Activated effector memory CD4-positive, alpha-beta T cell treated with anti-CD3 and anti-CD28 coated beads, Interleukin-2, amount 50 U/mL, for 16 hours (primary cell): ENCODE data around the gene VPS4A.
"Not testable (repeated sequence)": the region's sequence is repeated elsewhere in the genome, so short reads cannot be mapped to it uniquely, and the experiment has no call there.

Source experiments
- DNase-seq: peaks from one replicate; pipeline ENCODE4 v3.0.0-alpha.2; 2020

The VPS4A gene

GRCh38 chr16:69310653-69311532 lies at the start of gene VPS4A:
Gene VPS4A, plus strand, starts transcription at chr16:69311350. Its CDS starts 162 bp downstream, at chr16:69311512.
- peak; percentile 99 for DNase-seq

GRCh38 chr16:69266334-69267063 lies 44.7 kb upstream of the VPS4A start:
- no peak for DNase-seq

DNA sequence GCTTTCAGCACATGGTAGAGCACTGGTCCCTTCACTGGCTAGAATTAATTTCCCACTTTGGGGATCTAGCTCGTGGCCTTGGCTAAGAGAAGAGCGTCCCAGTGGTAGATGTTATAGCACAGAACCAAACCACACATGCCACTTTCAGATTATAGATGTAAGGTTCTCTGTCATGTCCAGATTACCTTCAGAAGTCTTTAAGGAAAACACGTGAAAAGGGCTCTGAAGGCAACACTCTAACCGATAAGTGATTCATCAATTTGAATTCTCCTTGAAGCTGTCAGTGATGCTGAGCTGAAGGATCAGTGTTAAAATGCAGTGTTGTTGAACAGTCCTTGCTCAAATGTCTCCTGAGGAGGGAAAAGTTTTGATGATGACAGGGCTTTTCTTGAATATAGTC lies 43.5 kb upstream of the VPS4A start:
- DNase-seq = no peak

GRCh38 chr16:69270395-69270794 lies 40.8 kb upstream of the VPS4A start:
- DNase-seq = no peak

DNA sequence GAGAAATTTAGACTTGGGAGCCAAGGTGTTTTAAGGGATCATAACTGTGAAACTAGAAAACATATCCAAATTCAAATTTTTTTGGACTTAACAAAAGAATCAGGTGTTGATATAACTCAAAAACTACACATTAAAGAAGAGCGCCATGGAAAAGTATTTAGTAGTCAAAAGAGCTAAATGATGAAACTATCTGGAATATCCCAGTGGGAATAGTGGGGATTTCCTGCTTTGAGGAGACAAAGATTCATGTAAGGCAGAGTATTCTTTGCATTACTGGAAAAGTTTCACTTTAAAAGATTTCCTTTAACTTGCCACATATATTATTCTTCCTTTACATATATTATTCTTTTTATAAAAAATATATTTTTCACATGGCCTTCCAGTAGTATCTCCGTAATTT lies 40.3 kb upstream of the VPS4A start:
- DNase-seq = no peak

GRCh38 chr16:69273009-69273408 lies 38.1 kb upstream of the VPS4A start:
- DNase-seq = no peak

- no peak for DNase-seq
These were observed 36.4 kb upstream of the VPS4A start for GRCh38 chr16:69274699-69275235.

DNA sequence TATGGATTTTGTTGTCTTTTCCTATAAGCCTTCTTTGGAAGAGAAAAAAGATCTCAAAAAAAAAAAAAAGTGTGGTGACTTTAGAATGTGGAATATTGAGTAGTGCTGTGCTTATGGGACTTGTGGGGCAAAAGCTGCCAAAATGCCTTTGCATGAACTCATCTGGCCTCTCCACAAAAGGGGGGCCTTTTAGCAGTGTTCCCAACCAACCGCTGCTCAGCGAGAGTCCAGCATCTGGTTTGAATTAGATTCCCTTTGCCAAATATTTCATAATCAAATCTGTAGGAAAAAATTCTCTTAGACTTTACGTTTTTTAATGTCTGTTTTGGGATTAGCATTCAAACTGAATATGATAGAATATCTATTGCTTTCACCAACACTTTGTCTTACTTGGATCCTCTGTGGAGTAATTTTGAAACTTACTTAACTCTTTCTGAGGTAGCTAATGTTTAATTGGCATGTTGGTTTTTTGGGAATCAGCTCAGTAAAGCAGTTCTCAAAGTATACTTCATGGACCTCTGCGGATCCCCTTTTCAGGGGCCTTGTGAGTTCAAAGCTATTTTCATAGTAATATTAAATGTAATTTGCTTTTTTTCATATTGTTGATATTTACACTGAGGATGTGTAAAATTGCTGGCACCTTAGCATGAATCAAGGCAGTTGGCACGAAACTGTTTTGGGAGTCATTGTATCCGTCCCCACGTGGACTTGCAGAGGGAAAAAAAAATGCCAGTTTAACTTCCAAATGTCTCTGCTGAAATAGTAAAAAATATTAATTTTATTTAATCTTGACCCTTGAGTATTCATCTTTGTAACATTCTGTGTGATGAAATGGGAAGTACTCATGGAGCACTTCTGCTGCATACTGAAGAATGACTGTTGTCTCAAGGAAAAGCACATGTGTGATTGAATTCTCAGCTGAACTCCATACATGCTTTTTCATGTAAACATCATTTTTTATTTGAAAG lies 34.7 kb upstream of the VPS4A start:
- DNase-seq = no peak

GRCh38 chr16:69277413-69277812 lies 33.7 kb upstream of the VPS4A start:
- no peak for DNase-seq

DNA sequence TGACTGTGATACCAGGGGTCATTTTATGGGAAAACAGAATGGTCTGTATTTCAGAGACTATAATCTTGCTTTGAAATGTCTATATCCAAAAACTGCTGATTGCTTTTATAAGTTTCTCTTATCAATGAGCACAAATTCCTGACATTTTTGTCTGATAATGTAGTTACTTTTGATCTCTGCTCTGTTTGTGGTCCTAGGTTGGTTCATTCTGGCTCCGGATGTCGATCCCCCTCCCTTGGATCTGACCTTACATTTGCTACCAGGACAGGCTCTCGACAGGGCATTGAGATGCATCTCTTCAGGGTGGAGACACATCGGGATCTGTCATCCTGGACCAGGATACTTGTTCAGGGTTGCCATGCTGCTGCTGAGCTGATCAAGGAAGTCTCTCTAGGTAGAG lies 27.3 kb upstream of the VPS4A start:
- DNase-seq = no peak

- DNase-seq = no peak
These were observed 25.9 kb upstream of the VPS4A start for GRCh38 chr16:69285240-69285639.

DNA sequence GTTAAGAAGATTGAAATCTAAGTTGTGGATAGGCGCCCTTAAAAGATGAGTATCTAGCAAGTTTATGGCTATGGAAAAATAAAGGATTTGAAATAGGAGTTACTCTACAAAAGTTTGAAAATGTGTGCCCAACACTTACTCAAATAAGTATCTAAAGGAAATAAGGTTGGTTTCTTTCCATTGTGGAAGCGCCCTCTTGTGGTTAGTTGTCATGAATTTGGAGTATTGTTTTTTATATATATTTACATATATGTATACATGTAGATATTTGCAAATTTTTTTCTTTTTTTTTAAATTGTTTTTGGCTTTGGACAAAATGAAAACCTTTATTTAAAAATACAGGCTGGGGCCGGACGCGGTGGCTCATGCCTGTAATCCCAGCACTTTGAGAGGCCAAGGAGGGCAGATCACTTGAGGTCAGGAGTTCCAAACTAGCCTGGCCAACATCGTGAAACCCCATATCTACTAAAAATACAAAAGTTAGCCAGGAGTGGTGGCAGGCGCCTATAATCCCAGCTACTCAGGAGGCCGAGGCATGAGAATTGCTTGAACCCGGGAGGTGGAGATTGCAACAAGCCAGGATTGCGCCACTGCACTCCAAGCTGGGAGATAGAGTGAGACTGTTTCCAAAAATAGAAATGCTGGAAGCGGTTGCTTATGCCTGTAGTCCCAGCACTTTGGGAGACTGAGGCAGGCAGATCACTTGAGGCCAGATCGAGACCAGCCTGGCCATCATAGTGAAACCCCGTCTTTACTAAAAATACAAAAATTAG lies 24.0 kb upstream of the VPS4A start:
- DNase-seq = no peak

DNA sequence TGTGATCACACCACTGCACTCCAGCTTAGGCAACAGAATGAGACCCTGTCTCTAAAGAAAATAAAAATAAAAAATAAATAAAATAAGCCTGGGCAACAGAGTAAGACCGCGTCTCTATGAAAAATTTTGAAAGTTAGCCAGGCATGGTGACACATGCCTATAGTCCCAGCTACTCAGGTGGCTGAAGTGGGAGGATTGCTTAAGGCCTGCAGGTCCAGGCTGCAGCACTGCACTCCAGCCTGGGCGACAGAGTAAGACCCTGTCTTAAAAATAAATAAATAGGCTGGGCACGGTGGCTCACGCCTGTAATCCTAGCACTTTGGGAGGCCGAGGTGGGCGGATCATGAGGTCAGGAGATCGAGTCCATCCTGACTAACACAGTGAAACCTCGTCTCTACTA lies 19.5 kb upstream of the VPS4A start:
- DNase-seq = not testable (repeated sequence)

DNA sequence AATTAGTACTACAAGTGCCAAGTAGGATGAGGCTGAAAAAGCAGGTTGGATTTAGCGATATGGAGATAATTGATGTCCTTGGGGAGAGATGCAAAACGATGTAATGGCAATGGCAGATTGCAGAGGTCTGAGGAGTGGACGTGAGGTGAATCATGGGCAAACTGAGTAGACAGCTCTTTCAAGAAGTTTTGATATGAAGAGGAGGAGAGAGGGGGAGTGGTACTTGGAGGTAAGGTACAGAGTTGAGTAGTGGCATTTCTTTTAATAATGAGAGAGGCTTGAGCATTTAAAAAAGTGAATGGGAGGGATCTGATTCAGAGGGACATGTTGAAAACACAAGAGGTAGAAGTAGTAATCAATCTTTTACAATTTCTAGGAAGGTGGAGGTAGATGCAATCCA lies 17.7 kb upstream of the VPS4A start:
- DNase-seq = no peak

GRCh38 chr16:69294051-69294450 lies 17.1 kb upstream of the VPS4A start:
- DNase-seq = no peak

- not testable (repeated sequence) for DNase-seq
These were observed 14.4 kb upstream of the VPS4A start for GRCh38 chr16:69296771-69297170.

- no peak for DNase-seq
These were observed 12.9 kb upstream of the VPS4A start for GRCh38 chr16:69298261-69298660.

GRCh38 chr16:69301187-69301586 lies 10.0 kb upstream of the VPS4A start:
- no peak for DNase-seq

DNA sequence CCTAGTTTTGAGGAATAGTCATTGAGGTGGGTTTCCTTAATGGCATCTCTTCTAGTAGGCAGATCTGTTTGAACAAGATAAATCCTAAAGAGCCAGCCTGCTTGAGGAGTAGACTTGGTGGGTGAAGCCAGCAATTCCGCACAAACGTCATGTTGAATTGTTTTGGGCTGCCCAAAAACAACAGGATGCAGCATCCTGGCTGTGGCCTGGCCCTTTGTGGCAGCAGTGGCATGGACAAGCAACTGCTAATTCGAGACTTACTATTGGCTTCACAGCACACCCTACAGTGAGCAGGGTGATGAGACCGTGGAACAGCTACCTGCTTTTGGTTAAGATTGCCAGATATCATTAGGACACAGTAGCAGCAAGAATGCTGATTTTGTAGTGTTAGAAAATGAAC lies 9.3 kb upstream of the VPS4A start:
- no peak for DNase-seq

- DNase-seq = no peak
These were observed 8.8 kb upstream of the VPS4A start for GRCh38 chr16:69302301-69302700.

- DNase-seq = no peak
These were observed 5.1 kb upstream of the VPS4A start for GRCh38 chr16:69306031-69306430.

- no peak for DNase-seq
These were observed 4.1 kb upstream of the VPS4A start for GRCh38 chr16:69307091-69307490.
